HEK293 (cell line): ENCODE data around the gene PLSCR3.
A peak's percentile ranks its signal among the peaks of the same experiment; 100 is the strongest.

Source experiments
- CTCF ChIA-PET: fragments of 350-600 bp; formaldehyde crosslinking; extraction: SDS; loops from one replicate; lab custom pipeline; 2021; ENCODE audit warnings: antibody characterized with exemption; lab: Yijun Ruan, JAX
- POLR2A ChIA-PET: fragments of 300-600 bp; formaldehyde crosslinking; extraction: SDS; loops from one replicate; lab custom pipeline; 2020; ENCODE audit warnings: antibody characterized with exemption, inconsistent platforms; lab: Yijun Ruan, JAX
- H3K27ac ChIP-seq: fragments of 200-500 bp; sonication (Bioruptor generic); 2 replicates; pipeline ENCODE4 v1.5.1; 2014; ENCODE audit warnings: low read depth, low read length, control low read depth, inconsistent platforms; ENCODE audit errors: extremely low read depth
- H3K36me3 ChIP-seq, 2 experiments: fragments of 200-500 bp in 1 of 2; sonication (Bioruptor generic) in 1 of 2; 1 replicate in 1 of 2; 2 replicates in 1 of 2; pipeline ENCODE4 v1.5.1; 2014 to 2017; ENCODE audit warnings: inconsistent platforms in 2 of 2, low read length in 2 of 2; ENCODE audit not compliant: control insufficient read depth in 2 of 2, insufficient read depth in 1 of 2
- H3K4me1 ChIP-seq: fragments of 200-500 bp; sonication (Bioruptor generic); 2 replicates; pipeline ENCODE4 v1.5.1; 2014; ENCODE audit warnings: mild to moderate bottlenecking, low read length, inconsistent platforms; ENCODE audit not compliant: control insufficient read depth, insufficient read depth
- H3K4me3 ChIP-seq: 2 replicates; pipeline ENCODE4 v1.5.1; 2011; ENCODE audit warnings: low read depth, mild to moderate bottlenecking, control low read depth, low read length, moderate library complexity
- H3K9me3 ChIP-seq: fragments of 200-500 bp; sonication (Bioruptor generic); 2 replicates; pipeline ENCODE4 v1.5.1; 2014; ENCODE audit warnings: low read depth, low read length, inconsistent platforms; ENCODE audit not compliant: control insufficient read depth, insufficient read depth
- GLIS2 ChIP-seq: fragments of 450-650 bp; formaldehyde crosslinking; IDR thresholded peaks from 2 replicates; pipeline ENCODE4 v1.5.1; 2016; ENCODE audit warnings: missing biosample characterization, missing genetic modification characterization
- MYNN ChIP-seq: fragments of 450-650 bp; formaldehyde crosslinking; IDR thresholded peaks from 2 replicates; pipeline ENCODE4 v1.5.1; 2016; ENCODE audit warnings: missing biosample characterization, missing genetic modification characterization, borderline replicate concordance
- SP3 ChIP-seq: fragments of 450-650 bp; formaldehyde crosslinking; IDR thresholded peaks from 2 replicates; pipeline ENCODE4 v1.5.1; 2016; ENCODE audit warnings: missing biosample characterization, missing genetic modification characterization
- ZBTB20 ChIP-seq: fragments of 450-650 bp; formaldehyde crosslinking; IDR thresholded peaks from 2 replicates; pipeline ENCODE4 v1.5.1; 2016; ENCODE audit warnings: missing biosample characterization, missing genetic modification characterization
- ZBTB44 ChIP-seq: fragments of 450-650 bp; IDR thresholded peaks from 2 replicates; pipeline ENCODE4 v1.5.1; 2018; ENCODE audit warnings: missing biosample characterization, mild to moderate bottlenecking, missing genetic modification characterization
- ZFHX2 ChIP-seq: fragments of 450-650 bp; formaldehyde crosslinking; conservative IDR thresholded peaks from 2 replicates; pipeline ENCODE4 v1.5.1; 2016; ENCODE audit warnings: missing biosample characterization, missing genetic modification characterization
- ZIC2 ChIP-seq: fragments of 450-650 bp; formaldehyde crosslinking; IDR thresholded peaks from 2 replicates; pipeline ENCODE4 v1.5.1; 2016; ENCODE audit warnings: missing biosample characterization, missing genetic modification characterization
- ZNF133 ChIP-seq: fragments of 450-650 bp; formaldehyde crosslinking; IDR thresholded peaks from 2 replicates; pipeline ENCODE4 v1.5.1; 2016; ENCODE audit warnings: missing biosample characterization, missing genetic modification characterization
- ZNF19 ChIP-seq: fragments of 450-650 bp; formaldehyde crosslinking; IDR thresholded peaks from 2 replicates; pipeline ENCODE4; 2016; ENCODE audit warnings: missing biosample characterization, missing genetic modification characterization, low read depth
- ZNF311 ChIP-seq: fragments of 450-650 bp; formaldehyde crosslinking; IDR thresholded peaks from 2 replicates; pipeline ENCODE4 v1.5.1; 2017; ENCODE audit warnings: missing biosample characterization, missing genetic modification characterization, borderline replicate concordance
- ZNF335 ChIP-seq: fragments of 450-650 bp; formaldehyde crosslinking; conservative IDR thresholded peaks from 2 replicates; pipeline ENCODE4 v1.5.1; 2016; ENCODE audit warnings: missing biosample characterization, missing genetic modification characterization
- ZNF394 ChIP-seq: fragments of 450-650 bp; formaldehyde crosslinking; IDR thresholded peaks from 2 replicates; pipeline ENCODE4 v1.5.1; 2016; ENCODE audit warnings: missing biosample characterization, missing genetic modification characterization, mild to moderate bottlenecking, moderate library complexity, borderline replicate concordance
- ZNF521 ChIP-seq: fragments of 450-650 bp; formaldehyde crosslinking; IDR thresholded peaks from 2 replicates; pipeline ENCODE4 v1.5.1; 2017; ENCODE audit warnings: missing biosample characterization, mild to moderate bottlenecking, missing genetic modification characterization
- ZNF580 ChIP-seq: fragments of 450-650 bp; formaldehyde crosslinking; IDR thresholded peaks from 2 replicates; pipeline ENCODE4 v1.5.1; 2016; ENCODE audit warnings: missing biosample characterization, missing genetic modification characterization
- ZNF629 ChIP-seq: fragments of 450-650 bp; formaldehyde crosslinking; IDR thresholded peaks from 2 replicates; pipeline ENCODE4 v1.5.1; 2017; ENCODE audit warnings: missing biosample characterization, missing genetic modification characterization
- ZNF707 ChIP-seq: fragments of 450-650 bp; formaldehyde crosslinking; IDR thresholded peaks from 2 replicates; pipeline ENCODE4 v1.5.1; 2016; ENCODE audit warnings: missing biosample characterization, missing genetic modification characterization
- ZNF76 ChIP-seq: fragments of 450-650 bp; formaldehyde crosslinking; IDR thresholded peaks from 2 replicates; pipeline ENCODE4; 2016; ENCODE audit warnings: low read depth, missing biosample characterization, missing genetic modification characterization, borderline replicate concordance
- ZNF776 ChIP-seq: fragments of 450-650 bp; formaldehyde crosslinking; IDR thresholded peaks from 2 replicates; pipeline ENCODE4 v1.5.0; 2017; ENCODE audit warnings: missing biosample characterization, missing genetic modification characterization, borderline replicate concordance
- ZSCAN23 ChIP-seq: fragments of 450-650 bp; formaldehyde crosslinking; IDR thresholded peaks from 2 replicates; pipeline ENCODE4 v1.5.1; 2016; ENCODE audit warnings: missing biosample characterization, missing genetic modification characterization
- TF ChIP-seq, protein P1 (sequence below): fragments of 450-650 bp; formaldehyde crosslinking; IDR thresholded peaks from 2 replicates; pipeline ENCODE4 v1.5.1; 2016; ENCODE audit warnings: missing biosample characterization, missing genetic modification characterization, borderline replicate concordance
- TF ChIP-seq, protein P2 (sequence below): fragments of 450-650 bp; formaldehyde crosslinking; IDR thresholded peaks from 2 replicates; pipeline ENCODE4 v1.5.1; 2017; ENCODE audit warnings: missing biosample characterization, missing genetic modification characterization
- TF ChIP-seq, protein P3 (sequence below): fragments of 450-650 bp; formaldehyde crosslinking; IDR thresholded peaks from 2 replicates; pipeline ENCODE4 v1.5.1; 2016; ENCODE audit warnings: missing biosample characterization, missing genetic modification characterization
- TF ChIP-seq, protein P4 (sequence below): fragments of 450-650 bp; formaldehyde crosslinking; IDR thresholded peaks from 2 replicates; pipeline ENCODE4 v1.5.1; 2016; ENCODE audit warnings: missing biosample characterization, missing genetic modification characterization

Gene PLSCR3

DNA sequence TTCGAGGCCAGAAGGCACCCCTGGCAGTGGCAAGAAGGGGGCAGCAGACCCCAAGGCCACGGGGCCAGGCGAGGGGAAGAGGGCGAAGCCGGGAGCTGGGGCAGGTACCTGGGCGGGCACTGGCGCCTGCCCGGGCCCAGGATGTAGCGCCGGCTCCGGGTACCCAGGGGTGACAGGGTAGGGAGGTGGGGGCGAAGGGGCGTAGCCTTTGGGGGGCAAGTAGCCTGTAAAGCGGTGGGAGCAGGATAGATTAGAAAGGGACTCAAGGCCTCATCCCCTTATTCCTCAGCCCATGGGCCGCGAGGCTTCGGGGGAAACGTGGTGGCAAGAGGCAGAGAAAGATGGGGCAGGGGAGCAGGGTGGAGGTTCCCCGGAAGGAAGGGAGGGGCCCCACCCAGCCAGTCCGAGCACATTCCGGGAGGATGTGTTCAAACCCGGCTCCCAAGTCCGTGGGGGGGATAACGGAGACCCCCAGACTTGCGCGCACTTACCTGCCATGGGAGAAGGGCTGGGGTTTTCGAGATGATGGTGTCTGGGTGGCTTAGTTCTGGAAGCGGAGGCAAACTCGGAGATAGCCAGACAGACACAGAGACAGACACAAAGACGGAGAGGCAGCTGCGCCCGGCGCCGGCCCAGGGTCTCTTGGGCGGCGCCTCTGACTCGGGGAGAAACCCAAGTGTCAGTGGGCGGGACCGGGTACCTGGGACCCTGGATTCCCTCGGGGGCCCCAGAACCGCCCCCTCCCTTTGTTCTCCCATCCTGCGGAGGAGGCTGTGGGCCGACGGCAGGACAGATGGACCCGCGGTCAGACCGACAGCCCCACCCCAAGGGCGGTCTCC, 493 bp downstream of the PLSCR3 start:
- H3K9me3 ChIP-seq: no peaks in the 10 kb centered on the region
- ChIA-PET CTCF (interaction anchor here (0.5 to 2.0 kb wide), 4 partner anchors 10 to 1952 kb away, joined by 3 to 4 read pairs (median 4); partner anchors contain the start of gene TMEM256), POLR2A (interaction anchor here (0.6 to 3.4 kb wide), 16 partner anchors 8 to 262 kb away, joined by 3 to 67 read pairs (median 4); partner anchors contain the start of genes NEURL4, TMEM102, TMEM256 and TMEM95)
- peaks cover 3% of the 10 kb centered on the region for H3K4me1 ChIP-seq
- peaks cover 0 to 33% of the 10 kb centered on the region in 2 experiments; a peak in 1 of 3 replicates for H3K36me3 ChIP-seq
- peak overlapping the region; percentile 69 for H3K4me3 ChIP-seq
- H3K27ac ChIP-seq: peak overlapping the region; percentile 63; the same call in 1 of the 2 replicates
- TF ChIP-seq ZNF394 (tag by site-specific recombination) (no peak), ZIC2 (no peak), ZSCAN23 (tag by site-specific recombination) (no peak), MYNN (no peak), ZNF629 (tag by site-specific recombination) (no peak), ZNF133 (tag by site-specific recombination) (no peak), ZNF580 (tag by site-specific recombination) (no peak), GLIS2 (0 out of 2 replicates have a peak, but pooled peaks have one; percentile 41), ZNF311 (tag by site-specific recombination) (no peak), ZNF76 (tag by site-specific recombination) (no peak), SP3 (peak; percentile 85), ZNF521 (no peak), ZBTB44 (tag by site-specific recombination) (no peak), ZBTB20 (peak; percentile 99), ZFHX2 (tag by site-specific recombination) (peak; percentile 81), ZNF19 (tag by site-specific recombination) (no peak), ZNF776 (tag by site-specific recombination) (no peak), ZNF335 (tag by site-specific recombination) (peak; percentile 63), ZNF707 (tag by site-specific recombination) (no peak)
- TF ChIP-seq, protein P1, sequence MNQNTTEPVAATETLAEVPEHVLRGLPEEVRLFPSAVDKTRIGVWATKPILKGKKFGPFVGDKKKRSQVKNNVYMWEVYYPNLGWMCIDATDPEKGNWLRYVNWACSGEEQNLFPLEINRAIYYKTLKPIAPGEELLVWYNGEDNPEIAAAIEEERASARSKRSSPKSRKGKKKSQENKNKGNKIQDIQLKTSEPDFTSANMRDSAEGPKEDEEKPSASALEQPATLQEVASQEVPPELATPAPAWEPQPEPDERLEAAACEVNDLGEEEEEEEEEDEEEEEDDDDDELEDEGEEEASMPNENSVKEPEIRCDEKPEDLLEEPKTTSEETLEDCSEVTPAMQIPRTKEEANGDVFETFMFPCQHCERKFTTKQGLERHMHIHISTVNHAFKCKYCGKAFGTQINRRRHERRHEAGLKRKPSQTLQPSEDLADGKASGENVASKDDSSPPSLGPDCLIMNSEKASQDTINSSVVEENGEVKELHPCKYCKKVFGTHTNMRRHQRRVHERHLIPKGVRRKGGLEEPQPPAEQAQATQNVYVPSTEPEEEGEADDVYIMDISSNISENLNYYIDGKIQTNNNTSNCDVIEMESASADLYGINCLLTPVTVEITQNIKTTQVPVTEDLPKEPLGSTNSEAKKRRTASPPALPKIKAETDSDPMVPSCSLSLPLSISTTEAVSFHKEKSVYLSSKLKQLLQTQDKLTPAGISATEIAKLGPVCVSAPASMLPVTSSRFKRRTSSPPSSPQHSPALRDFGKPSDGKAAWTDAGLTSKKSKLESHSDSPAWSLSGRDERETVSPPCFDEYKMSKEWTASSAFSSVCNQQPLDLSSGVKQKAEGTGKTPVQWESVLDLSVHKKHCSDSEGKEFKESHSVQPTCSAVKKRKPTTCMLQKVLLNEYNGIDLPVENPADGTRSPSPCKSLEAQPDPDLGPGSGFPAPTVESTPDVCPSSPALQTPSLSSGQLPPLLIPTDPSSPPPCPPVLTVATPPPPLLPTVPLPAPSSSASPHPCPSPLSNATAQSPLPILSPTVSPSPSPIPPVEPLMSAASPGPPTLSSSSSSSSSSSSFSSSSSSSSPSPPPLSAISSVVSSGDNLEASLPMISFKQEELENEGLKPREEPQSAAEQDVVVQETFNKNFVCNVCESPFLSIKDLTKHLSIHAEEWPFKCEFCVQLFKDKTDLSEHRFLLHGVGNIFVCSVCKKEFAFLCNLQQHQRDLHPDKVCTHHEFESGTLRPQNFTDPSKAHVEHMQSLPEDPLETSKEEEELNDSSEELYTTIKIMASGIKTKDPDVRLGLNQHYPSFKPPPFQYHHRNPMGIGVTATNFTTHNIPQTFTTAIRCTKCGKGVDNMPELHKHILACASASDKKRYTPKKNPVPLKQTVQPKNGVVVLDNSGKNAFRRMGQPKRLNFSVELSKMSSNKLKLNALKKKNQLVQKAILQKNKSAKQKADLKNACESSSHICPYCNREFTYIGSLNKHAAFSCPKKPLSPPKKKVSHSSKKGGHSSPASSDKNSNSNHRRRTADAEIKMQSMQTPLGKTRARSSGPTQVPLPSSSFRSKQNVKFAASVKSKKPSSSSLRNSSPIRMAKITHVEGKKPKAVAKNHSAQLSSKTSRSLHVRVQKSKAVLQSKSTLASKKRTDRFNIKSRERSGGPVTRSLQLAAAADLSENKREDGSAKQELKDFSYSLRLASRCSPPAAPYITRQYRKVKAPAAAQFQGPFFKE (tag by site-specific recombination): no peak
- TF ChIP-seq, protein P2, sequence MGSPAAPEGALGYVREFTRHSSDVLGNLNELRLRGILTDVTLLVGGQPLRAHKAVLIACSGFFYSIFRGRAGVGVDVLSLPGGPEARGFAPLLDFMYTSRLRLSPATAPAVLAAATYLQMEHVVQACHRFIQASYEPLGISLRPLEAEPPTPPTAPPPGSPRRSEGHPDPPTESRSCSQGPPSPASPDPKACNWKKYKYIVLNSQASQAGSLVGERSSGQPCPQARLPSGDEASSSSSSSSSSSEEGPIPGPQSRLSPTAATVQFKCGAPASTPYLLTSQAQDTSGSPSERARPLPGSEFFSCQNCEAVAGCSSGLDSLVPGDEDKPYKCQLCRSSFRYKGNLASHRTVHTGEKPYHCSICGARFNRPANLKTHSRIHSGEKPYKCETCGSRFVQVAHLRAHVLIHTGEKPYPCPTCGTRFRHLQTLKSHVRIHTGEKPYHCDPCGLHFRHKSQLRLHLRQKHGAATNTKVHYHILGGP: no peak
- TF ChIP-seq, protein P3, sequence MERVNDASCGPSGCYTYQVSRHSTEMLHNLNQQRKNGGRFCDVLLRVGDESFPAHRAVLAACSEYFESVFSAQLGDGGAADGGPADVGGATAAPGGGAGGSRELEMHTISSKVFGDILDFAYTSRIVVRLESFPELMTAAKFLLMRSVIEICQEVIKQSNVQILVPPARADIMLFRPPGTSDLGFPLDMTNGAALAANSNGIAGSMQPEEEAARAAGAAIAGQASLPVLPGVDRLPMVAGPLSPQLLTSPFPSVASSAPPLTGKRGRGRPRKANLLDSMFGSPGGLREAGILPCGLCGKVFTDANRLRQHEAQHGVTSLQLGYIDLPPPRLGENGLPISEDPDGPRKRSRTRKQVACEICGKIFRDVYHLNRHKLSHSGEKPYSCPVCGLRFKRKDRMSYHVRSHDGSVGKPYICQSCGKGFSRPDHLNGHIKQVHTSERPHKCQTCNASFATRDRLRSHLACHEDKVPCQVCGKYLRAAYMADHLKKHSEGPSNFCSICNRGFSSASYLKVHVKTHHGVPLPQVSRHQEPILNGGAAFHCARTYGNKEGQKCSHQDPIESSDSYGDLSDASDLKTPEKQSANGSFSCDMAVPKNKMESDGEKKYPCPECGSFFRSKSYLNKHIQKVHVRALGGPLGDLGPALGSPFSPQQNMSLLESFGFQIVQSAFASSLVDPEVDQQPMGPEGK (tag by site-specific recombination): peak; percentile 89
- TF ChIP-seq, protein P4, sequence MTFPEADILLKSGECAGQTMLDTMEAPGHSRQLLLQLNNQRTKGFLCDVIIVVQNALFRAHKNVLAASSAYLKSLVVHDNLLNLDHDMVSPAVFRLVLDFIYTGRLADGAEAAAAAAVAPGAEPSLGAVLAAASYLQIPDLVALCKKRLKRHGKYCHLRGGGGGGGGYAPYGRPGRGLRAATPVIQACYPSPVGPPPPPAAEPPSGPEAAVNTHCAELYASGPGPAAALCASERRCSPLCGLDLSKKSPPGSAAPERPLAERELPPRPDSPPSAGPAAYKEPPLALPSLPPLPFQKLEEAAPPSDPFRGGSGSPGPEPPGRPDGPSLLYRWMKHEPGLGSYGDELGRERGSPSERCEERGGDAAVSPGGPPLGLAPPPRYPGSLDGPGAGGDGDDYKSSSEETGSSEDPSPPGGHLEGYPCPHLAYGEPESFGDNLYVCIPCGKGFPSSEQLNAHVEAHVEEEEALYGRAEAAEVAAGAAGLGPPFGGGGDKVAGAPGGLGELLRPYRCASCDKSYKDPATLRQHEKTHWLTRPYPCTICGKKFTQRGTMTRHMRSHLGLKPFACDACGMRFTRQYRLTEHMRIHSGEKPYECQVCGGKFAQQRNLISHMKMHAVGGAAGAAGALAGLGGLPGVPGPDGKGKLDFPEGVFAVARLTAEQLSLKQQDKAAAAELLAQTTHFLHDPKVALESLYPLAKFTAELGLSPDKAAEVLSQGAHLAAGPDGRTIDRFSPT: no peak
